Mesendoderm (in vitro differentiated cells): ENCODE results near the gene SNAPIN.

Experiments used
- DNase-seq: peaks from one replicate; pipeline ENCODE4 v3.0.0; 2013
- H2AK5ac ChIP-seq: 2 replicates; pipeline ENCODE4 v1.6.1; 2013; ENCODE audit warnings: low read length, inconsistent platforms
- H2BK120ac ChIP-seq: 2 replicates; pipeline ENCODE4 v1.6.1; 2013; ENCODE audit warnings: low read depth, mild to moderate bottlenecking, low read length, moderate library complexity, mixed read lengths
- H2BK15ac ChIP-seq: replicated peaks from 2 replicates; pipeline ENCODE4 v1.6.1; 2013; ENCODE audit warnings: low read depth, mild to moderate bottlenecking, moderate library complexity
- H2BK5ac ChIP-seq: 2 replicates; pipeline ENCODE4 v1.6.1; 2013; ENCODE audit warnings: low read length, inconsistent platforms
- H3K18ac ChIP-seq: 2 replicates; pipeline ENCODE4 v1.6.1; 2013; ENCODE audit warnings: mild to moderate bottlenecking, low read length, mixed read lengths
- H3K23ac ChIP-seq: one replicate; pipeline ENCODE4 v1.6.1; 2013; ENCODE audit warnings: low read length
- H3K27ac ChIP-seq: 2 replicates; pipeline ENCODE4 v1.5.1; 2013; ENCODE audit warnings: low read depth, mild to moderate bottlenecking, inconsistent platforms, low read length, moderate library complexity
- H3K27me3 ChIP-seq: 2 replicates; pipeline ENCODE4 v1.6.1; 2013; ENCODE audit warnings: low read length, control low read depth, mild to moderate bottlenecking, inconsistent platforms; ENCODE audit not compliant: insufficient read depth, poor library complexity
- H3K36me3 ChIP-seq: 2 replicates; pipeline ENCODE4 v1.6.1; 2013; ENCODE audit warnings: low read length, inconsistent platforms; ENCODE audit not compliant: control insufficient read depth, insufficient read depth
- H3K4ac ChIP-seq: one replicate; pipeline ENCODE4 v1.6.1; 2013; ENCODE audit warnings: low read depth, mild to moderate bottlenecking, low read length, moderate library complexity
- H3K4me1 ChIP-seq: 2 replicates; pipeline ENCODE4 v1.6.1; 2013; ENCODE audit warnings: low read depth, low read length, inconsistent platforms; ENCODE audit not compliant: control insufficient read depth
- H3K4me2 ChIP-seq: 2 replicates; pipeline ENCODE4 v1.6.1; 2013; ENCODE audit warnings: low read length
- H3K4me3 ChIP-seq: 2 replicates; pipeline ENCODE4 v1.5.1; 2013; ENCODE audit warnings: mild to moderate bottlenecking, low read length
- H3K56ac ChIP-seq: one replicate; pipeline ENCODE4 v1.6.1; 2013; ENCODE audit warnings: low read length
- H3K79me1 ChIP-seq: 2 replicates; pipeline ENCODE4 v1.6.1; 2013; ENCODE audit warnings: low read length, inconsistent platforms
- H3K79me2 ChIP-seq: 2 replicates; pipeline ENCODE4 v1.6.1; 2013; ENCODE audit warnings: mild to moderate bottlenecking, low read length; ENCODE audit not compliant: control insufficient read depth, insufficient read depth
- H3K9ac ChIP-seq: 2 replicates; pipeline ENCODE4 v1.6.1; 2013; ENCODE audit warnings: low read length, inconsistent platforms
- H4K5ac ChIP-seq: one replicate; pipeline ENCODE4 v1.6.1; 2013; ENCODE audit warnings: low read length
- H4K8ac ChIP-seq: one replicate; pipeline ENCODE4 v1.6.1; 2013; ENCODE audit warnings: low read depth, mild to moderate bottlenecking, control low read depth, low read length, moderate library complexity
- WGBS: extraction: QIAGEN DNeasy Blood & Tissue Kit; methylation state at CpG from one replicate; pipeline ENCODE4 v1.1.7; 2013; ENCODE audit warnings: low lambda C conversion rate, missing lambda C conversion rate; ENCODE audit not compliant: insufficient coverage; ENCODE audit errors: extremely low coverage; 5-methylcytosine and 5-hydroxymethylcytosine counted together

The SNAPIN gene

DNA sequence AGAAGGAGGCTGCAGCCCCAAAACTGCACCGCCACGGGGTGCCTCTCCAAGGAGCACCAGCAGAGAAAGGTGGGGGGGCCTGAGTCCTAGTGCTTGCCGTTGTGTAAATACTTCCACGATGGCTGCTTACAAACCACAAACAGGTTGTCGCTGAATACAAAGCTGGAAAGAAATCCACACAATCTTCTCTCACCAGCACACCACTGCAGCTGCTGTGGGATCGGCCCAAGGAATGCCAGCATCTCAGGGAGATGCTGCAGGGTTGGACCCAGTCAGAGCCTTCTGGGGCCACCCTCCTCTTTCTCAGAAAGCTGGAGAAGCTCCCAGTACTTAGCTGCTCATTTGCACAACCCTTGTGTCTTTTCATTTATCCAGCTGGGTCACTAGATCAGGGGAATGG is 39.3 kb upstream of the SNAPIN start:
- no peak overlapping the region for H3K4me3 ChIP-seq
- H4K5ac ChIP-seq, result no peak overlapping the region
- no peak overlapping the region for H3K18ac ChIP-seq
- H3K23ac ChIP-seq, result no peak overlapping the region
- H3K9ac ChIP-seq, result no peak overlapping the region
- no peak overlapping the region for H4K8ac ChIP-seq
- no peak overlapping the region for H3K56ac ChIP-seq
- no peak overlapping the region for H2BK120ac ChIP-seq
- no peaks in the 10 kb centered on the region for H3K27me3 ChIP-seq
- no peaks in the 10 kb centered on the region for H3K36me3 ChIP-seq
- no peaks in the 10 kb centered on the region for H3K79me2 ChIP-seq
- H3K27ac ChIP-seq, result no peak overlapping the region
- H3K4me1 ChIP-seq, result no peaks in the 10 kb centered on the region
- H3K4ac ChIP-seq, result no peak overlapping the region
- H2BK15ac ChIP-seq, result no peak overlapping the region
- no peaks in the 10 kb centered on the region for H3K79me1 ChIP-seq
- no CpG with 5 or more reads among the region's 6 CpGs for WGBS
- no peak overlapping the region for H3K4me2 ChIP-seq
- no peak for DNase-seq
- no peak overlapping the region for H2BK5ac ChIP-seq
- H2AK5ac ChIP-seq, result no peak overlapping the region

DNA sequence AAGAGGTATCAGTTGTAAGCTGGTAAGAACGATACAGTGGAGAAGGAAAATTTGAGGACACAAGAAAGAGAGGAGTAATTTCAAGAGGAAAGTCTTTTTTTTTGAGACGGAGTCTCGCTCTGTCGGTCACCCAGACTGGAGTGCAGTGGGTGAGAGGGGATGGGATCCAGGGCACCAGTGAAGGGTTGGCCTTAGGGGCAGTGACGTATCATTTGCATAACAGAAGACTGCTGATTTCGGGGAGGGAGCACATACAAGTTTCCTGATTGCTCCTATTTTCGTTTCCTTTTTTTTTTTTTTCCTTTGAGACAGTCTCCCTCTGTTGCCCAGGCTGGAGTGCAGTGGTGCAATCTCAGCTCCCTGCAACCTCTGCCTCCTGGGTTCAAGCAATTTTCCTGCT is 35.4 kb upstream of the SNAPIN start:
- Histone ChIP-seq H3K27ac (no peak overlapping the region), H3K4me1 (peaks cover 2% of the 10 kb centered on the region), H4K8ac (no peak overlapping the region), H3K4ac (no peak overlapping the region), H3K4me3 (no peak overlapping the region), H3K36me3 (no peaks in the 10 kb centered on the region), H3K56ac (no peak overlapping the region), H2BK15ac (no peak overlapping the region), H3K18ac (no peak overlapping the region), H3K79me2 (no peaks in the 10 kb centered on the region), H2AK5ac (no peak overlapping the region), H3K27me3 (no peaks in the 10 kb centered on the region), H3K79me1 (no peaks in the 10 kb centered on the region), H3K23ac (no peak overlapping the region), H2BK120ac (no peak overlapping the region), H3K4me2 (no peak overlapping the region), H2BK5ac (no peak overlapping the region), H3K9ac (no peak overlapping the region), H4K5ac (no peak overlapping the region)
- DNase-seq, result no peak
- no CpG with 5 or more reads among the region's 7 CpGs for WGBS

GRCh38 chr1:153624965-153625611 is 33.4 kb upstream of the SNAPIN start:
- H3K4me3 ChIP-seq, result no peak overlapping the region
- H3K4me2 ChIP-seq, result no peak overlapping the region
- no peaks in the 10 kb centered on the region for H3K36me3 ChIP-seq
- H3K79me1 ChIP-seq, result no peaks in the 10 kb centered on the region
- no peak overlapping the region for H2BK15ac ChIP-seq
- H3K56ac ChIP-seq, result no peak overlapping the region
- DNase-seq, result no peak
- H4K8ac ChIP-seq, result no peak overlapping the region
- H3K79me2 ChIP-seq, result no peaks in the 10 kb centered on the region
- WGBS, result no CpG with 5 or more reads among the region's 10 CpGs
- H2BK5ac ChIP-seq, result no peak overlapping the region
- H3K27ac ChIP-seq, result no peak overlapping the region
- H3K9ac ChIP-seq, result no peak overlapping the region
- peaks cover 2% of the 10 kb centered on the region for H3K4me1 ChIP-seq
- H3K4ac ChIP-seq, result no peak overlapping the region
- no peak overlapping the region for H4K5ac ChIP-seq
- no peak overlapping the region for H3K18ac ChIP-seq
- no peak overlapping the region for H2BK120ac ChIP-seq
- H3K23ac ChIP-seq, result no peak overlapping the region
- no peak overlapping the region for H2AK5ac ChIP-seq
- no peaks in the 10 kb centered on the region for H3K27me3 ChIP-seq

DNA sequence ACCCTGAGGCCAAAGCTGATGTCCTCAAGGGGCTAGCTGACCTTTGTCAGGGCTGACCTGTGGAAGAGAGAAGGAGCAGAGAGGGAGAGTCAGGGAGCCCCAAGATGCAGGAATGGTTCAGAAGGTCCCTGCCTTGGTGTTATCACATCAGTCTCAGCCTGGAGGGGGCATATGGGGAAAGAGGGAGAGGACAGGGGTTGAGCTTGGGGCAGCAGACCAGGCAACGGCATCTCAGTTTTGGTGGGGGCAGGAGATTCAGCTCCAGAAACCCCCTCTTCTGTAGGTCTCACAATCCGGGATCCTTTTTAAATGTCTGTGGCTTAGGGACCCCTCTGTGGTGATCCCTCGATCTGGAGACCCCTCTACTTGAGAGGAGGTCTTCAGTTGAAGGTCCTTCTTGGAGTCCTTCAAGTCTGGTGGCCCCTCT is 32.0 kb upstream of the SNAPIN start:
- Histone ChIP-seq H3K9ac (peak overlapping the region; percentile 83), H2BK120ac (no peak overlapping the region), H3K4me2 (no peak overlapping the region), H2BK15ac (no peak overlapping the region), H4K8ac (no peak overlapping the region), H3K79me2 (no peaks in the 10 kb centered on the region), H3K36me3 (no peaks in the 10 kb centered on the region), H2BK5ac (no peak overlapping the region), H3K4ac (no peak overlapping the region), H3K79me1 (no peaks in the 10 kb centered on the region), H3K23ac (no peak overlapping the region), H2AK5ac (no peak overlapping the region), H3K4me3 (no peak overlapping the region), H3K4me1 (peaks cover 2% of the 10 kb centered on the region), H3K27me3 (no peaks in the 10 kb centered on the region), H3K56ac (peak overlapping the region; percentile 89), H4K5ac (no peak overlapping the region), H3K18ac (no peak overlapping the region), H3K27ac (no peak overlapping the region)
- DNase-seq, result no peak
- no CpG with 5 or more reads among the region's 3 CpGs for WGBS

- Histone ChIP-seq H3K79me2 (no peaks in the 10 kb centered on the region), H3K27ac (peak within 1 kb of the TSS; percentile 69)
- WGBS, result no CpG with 5 or more reads among the region's 28 CpGs
Measured at GRCh38 chr1:153626904-153627714, 31.4 kb upstream of the SNAPIN start, which contains the start of gene S100A13. Gene S100A13, minus strand, starts transcription at chr1:153627505. Its CDS starts 1,033 bp downstream, at chr1:153626472.

More at GRCh38 chr1:153626904-153627714, 31.4 kb upstream of the SNAPIN start, which contains the start of gene S100A13:
- Histone ChIP-seq H3K4ac (peak within 1 kb of the TSS; percentile 47), H3K27me3 (no peaks in the 10 kb centered on the region), H2BK5ac (peak within 1 kb of the TSS; percentile 33), H2BK15ac (no peak within 1 kb of the TSS), H3K23ac (no peak within 1 kb of the TSS), H4K8ac (no peak within 1 kb of the TSS), H3K4me3 (peak within 1 kb of the TSS; percentile 40), H3K36me3 (no peaks in the 10 kb centered on the region), H3K56ac (peak within 1 kb of the TSS; percentile 89), H2AK5ac (no peak within 1 kb of the TSS), H3K4me2 (peak within 1 kb of the TSS; percentile 82), H4K5ac (no peak within 1 kb of the TSS), H2BK120ac (no peak within 1 kb of the TSS), H3K18ac (peak within 1 kb of the TSS; percentile 88), H3K4me1 (peaks cover 2% of the 10 kb centered on the region), H3K9ac (peak within 1 kb of the TSS; percentile 83), H3K79me1 (no peaks in the 10 kb centered on the region)
- DNase-seq, result peak; percentile 99
